Ishikawa (cell line): ENCODE results near the gene DIP2B.

Experiments used
- CEBPB ChIP-seq: IDR thresholded peaks from 2 replicates; pipeline ENCODE4 v1.6.1; 2012
- EP300 ChIP-seq: IDR thresholded peaks from 2 replicates; pipeline ENCODE4 v1.6.1; 2012; ENCODE audit warnings: borderline replicate concordance
- FOXM1 ChIP-seq: IDR thresholded peaks from 2 replicates; pipeline ENCODE4 v1.6.1; 2012; ENCODE audit warnings: low read depth, borderline replicate concordance
- REST ChIP-seq: IDR thresholded peaks from 2 replicates; pipeline ENCODE4 v1.6.1; 2012; ENCODE audit warnings: low read depth, mild to moderate bottlenecking
- TAF1 ChIP-seq: IDR thresholded peaks from 2 replicates; pipeline ENCODE4 v1.6.1; 2012; ENCODE audit warnings: low read depth, mild to moderate bottlenecking
- ZBTB7A ChIP-seq: IDR thresholded peaks from 2 replicates; pipeline ENCODE4 v1.6.1; 2012; ENCODE audit warnings: low read depth
- TF ChIP-seq, protein P1 (sequence below): IDR thresholded peaks from 2 replicates; pipeline ENCODE4 v1.6.1; 2012

- TF ChIP-seq, protein P1, sequence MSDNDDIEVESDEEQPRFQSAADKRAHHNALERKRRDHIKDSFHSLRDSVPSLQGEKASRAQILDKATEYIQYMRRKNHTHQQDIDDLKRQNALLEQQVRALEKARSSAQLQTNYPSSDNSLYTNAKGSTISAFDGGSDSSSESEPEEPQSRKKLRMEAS, result no peak
- TF ChIP-seq FOXM1, result no peak
- no peak for TF ChIP-seq TAF1
- no peak for TF ChIP-seq REST
- no peak for TF ChIP-seq CEBPB
- TF ChIP-seq ZBTB7A, result no peak
- TF ChIP-seq EP300, result no peak
These were observed 145.5 kb downstream of the DIP2B start for GRCh38 chr12:50650285-50650684.
